ENCODE measurements around the gene SKI.

Gene SKI

DNA sequence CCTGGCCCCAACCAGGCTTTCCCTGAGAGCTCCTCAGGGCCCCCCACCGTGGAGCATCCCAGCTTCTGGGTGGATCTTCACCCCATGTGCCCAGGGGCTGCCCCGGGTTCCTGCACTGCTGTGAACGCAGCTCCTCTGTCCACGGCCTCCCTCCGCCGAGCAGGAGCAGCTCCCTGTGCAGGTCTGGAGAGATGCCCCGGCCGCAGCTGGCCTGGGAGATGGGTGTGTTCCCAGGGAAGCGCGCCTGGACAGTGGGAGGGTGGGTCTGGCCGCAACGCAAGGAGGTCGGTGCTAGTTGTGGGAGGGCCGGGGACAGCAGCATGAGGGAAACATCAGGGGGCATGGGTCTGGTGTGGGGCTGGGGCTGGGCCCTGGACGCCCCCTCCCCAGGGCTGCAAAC lies 91.9 kb downstream of the SKI start:
- H3K9ac ChIP-seq (ENCODE audit: low read depth, low read length), result no peak overlapping the region
- TF ChIP-seq, protein P1, sequence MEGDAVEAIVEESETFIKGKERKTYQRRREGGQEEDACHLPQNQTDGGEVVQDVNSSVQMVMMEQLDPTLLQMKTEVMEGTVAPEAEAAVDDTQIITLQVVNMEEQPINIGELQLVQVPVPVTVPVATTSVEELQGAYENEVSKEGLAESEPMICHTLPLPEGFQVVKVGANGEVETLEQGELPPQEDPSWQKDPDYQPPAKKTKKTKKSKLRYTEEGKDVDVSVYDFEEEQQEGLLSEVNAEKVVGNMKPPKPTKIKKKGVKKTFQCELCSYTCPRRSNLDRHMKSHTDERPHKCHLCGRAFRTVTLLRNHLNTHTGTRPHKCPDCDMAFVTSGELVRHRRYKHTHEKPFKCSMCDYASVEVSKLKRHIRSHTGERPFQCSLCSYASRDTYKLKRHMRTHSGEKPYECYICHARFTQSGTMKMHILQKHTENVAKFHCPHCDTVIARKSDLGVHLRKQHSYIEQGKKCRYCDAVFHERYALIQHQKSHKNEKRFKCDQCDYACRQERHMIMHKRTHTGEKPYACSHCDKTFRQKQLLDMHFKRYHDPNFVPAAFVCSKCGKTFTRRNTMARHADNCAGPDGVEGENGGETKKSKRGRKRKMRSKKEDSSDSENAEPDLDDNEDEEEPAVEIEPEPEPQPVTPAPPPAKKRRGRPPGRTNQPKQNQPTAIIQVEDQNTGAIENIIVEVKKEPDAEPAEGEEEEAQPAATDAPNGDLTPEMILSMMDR (IDR thresholded peaks at IDR 0.05; ENCODE audit: borderline replicate concordance, extremely low read depth, low read length, poor library complexity, severe bottlenecking), result no peak
- no peak for TF ChIP-seq EZH2 (IDR thresholded peaks at IDR 0.05; ENCODE audit: borderline replicate concordance, low read depth, low read length, severe bottlenecking)
- no peaks in the 10 kb centered on the region for H3K36me3 ChIP-seq (ENCODE audit: insufficient read depth, low read length)

DNA sequence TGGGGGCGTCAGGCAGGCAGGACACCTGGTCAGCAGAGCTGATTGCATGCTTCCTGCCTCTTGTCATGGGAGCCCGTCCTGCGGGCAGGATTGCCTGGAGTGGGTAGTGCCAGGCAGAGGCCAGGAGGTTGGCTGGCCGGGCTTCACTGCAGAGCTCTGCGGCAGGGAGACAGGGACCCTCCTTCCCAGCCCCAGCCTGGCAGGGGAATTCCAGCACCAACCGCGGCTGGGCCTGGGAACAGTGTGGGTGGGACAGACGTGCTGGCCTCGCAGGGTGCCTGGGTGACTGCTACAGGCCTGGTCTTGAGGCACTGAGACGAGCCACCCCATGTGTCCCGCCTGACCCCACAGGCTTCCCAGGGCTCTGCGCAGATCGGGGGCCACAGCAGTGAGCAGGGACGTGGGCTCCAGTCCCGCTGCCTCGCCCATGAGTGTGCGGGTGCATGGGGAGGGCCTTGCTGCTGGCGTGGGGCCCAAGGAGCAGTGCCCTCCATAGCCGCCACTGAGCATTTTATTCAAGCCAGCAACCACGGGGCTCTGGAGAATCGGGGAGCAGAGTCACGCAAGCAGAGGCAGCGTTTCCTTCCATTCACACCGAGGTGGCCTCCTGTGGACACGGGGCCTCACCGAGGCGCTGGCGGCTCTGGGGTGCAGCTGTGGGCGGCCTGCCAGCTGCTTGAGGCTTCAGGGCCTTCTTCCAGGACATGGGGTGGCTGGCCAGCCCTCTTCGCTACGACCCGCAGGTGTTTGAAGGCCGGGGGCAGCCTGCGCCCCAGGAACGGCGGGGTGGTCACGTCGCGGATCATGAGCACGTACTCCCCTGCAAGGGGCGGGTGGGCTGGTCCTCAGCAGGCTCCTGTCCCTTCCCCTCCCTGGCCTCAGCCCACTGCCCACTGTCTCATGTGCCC lies 92.9 kb downstream of the SKI start:
- Histone ChIP-seq H3K4me3 (ENCODE audit: low read depth in 1 of 2, low read length in 2 of 2) (no peak overlapping the region), H3K9me3 (ENCODE audit: insufficient read depth, low read length, severe bottlenecking) (no peaks in the 10 kb centered on the region), H3K36me3 (ENCODE audit: insufficient read depth, low read length) (no peaks in the 10 kb centered on the region), H3K4me2 (ENCODE audit: insufficient read depth, low read length) (no peak overlapping the region), H3K27me3 (ENCODE audit: insufficient read depth, low read length, poor library complexity) (no peaks in the 10 kb centered on the region), H2AFZ (ENCODE audit: low read depth, low read length) (no peak overlapping the region), H3K4me1 (ENCODE audit: insufficient read depth, low read length) (peaks cover 44% of the 10 kb centered on the region), H3K79me2 (ENCODE audit: insufficient read depth, low read length) (no peaks in the 10 kb centered on the region), H3K9ac (ENCODE audit: low read depth, low read length) (no peak overlapping the region), H4K20me1 (ENCODE audit: insufficient read depth, low read length) (peaks cover 8% of the 10 kb centered on the region), H3K27ac (ENCODE audit: low read length) (no peak overlapping the region)
- ATAC-seq (ENCODE audit: insufficient read depth, low read depth), result no peak
- TF ChIP-seq EZH2 (IDR thresholded peaks at IDR 0.05; ENCODE audit: borderline replicate concordance, low read depth, low read length, severe bottlenecking), result no peak
- TF ChIP-seq, protein P1 (IDR thresholded peaks at IDR 0.05; ENCODE audit: borderline replicate concordance, extremely low read depth, low read length, poor library complexity, severe bottlenecking), result no peak
- no peak for DNase-seq

More for the DNA sequence above, 91.9 kb downstream of the SKI start:
- no peaks in the 10 kb centered on the region for H3K27me3 ChIP-seq (ENCODE audit: insufficient read depth, low read length, poor library complexity)
- H4K20me1 ChIP-seq (ENCODE audit: insufficient read depth, low read length), result peaks cover 8% of the 10 kb centered on the region
- peaks cover 53% of the 10 kb centered on the region for H3K4me1 ChIP-seq (ENCODE audit: insufficient read depth, low read length)
- DNase-seq, result no peak
- no peak overlapping the region; the same call in 1 of the 2 replicates for H3K4me2 ChIP-seq (ENCODE audit: insufficient read depth, low read length)
- no peaks in the 10 kb centered on the region for H3K79me2 ChIP-seq (ENCODE audit: insufficient read depth, low read length)
- no peaks in the 10 kb centered on the region for H3K9me3 ChIP-seq (ENCODE audit: insufficient read depth, low read length, severe bottlenecking)
- H3K4me3 ChIP-seq (ENCODE audit: low read depth in 1 of 2, low read length in 2 of 2), result no peak overlapping the region
- no peak for ATAC-seq (ENCODE audit: insufficient read depth, low read depth)
- H2AFZ ChIP-seq (ENCODE audit: low read depth, low read length), result no peak overlapping the region
- H3K27ac ChIP-seq (ENCODE audit: low read length), result no peak overlapping the region

DNA sequence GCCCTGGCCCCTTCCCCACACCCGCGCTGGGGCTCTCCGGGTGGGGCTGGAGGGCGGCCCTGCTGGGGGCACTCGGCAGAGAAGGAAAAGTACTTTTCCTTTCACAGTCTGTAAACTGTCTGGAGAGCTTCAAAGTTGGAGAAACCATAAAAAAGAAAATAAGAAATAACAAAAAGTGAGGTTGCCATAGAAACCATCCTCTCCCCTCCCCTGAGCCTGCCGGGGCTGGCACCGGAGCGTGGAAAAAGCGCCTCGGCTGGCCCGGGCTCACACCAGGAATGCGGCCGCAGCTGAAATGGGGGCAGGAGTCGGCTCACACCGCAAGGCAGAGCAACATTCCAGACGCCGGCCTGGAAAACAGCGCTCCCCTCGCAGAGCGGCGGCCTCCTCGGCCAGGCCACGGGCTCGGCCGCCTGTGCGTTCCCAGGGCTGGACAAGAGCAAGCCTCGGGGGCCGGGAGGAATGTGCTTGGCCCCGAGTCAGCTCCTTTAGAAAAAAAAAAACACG lies 94.0 kb downstream of the SKI start:
- Histone ChIP-seq H3K9ac (ENCODE audit: low read depth, low read length) (no peak overlapping the region), H3K79me2 (ENCODE audit: insufficient read depth, low read length) (no peaks in the 10 kb centered on the region), H3K4me1 (ENCODE audit: insufficient read depth, low read length) (peaks cover 38% of the 10 kb centered on the region), H3K36me3 (ENCODE audit: insufficient read depth, low read length) (no peaks in the 10 kb centered on the region), H3K9me3 (ENCODE audit: insufficient read depth, low read length, severe bottlenecking) (no peaks in the 10 kb centered on the region), H3K4me3 (ENCODE audit: low read depth in 1 of 2, low read length in 2 of 2) (no peak overlapping the region), H2AFZ (ENCODE audit: low read depth, low read length) (no peak overlapping the region), H4K20me1 (ENCODE audit: insufficient read depth, low read length) (peaks cover 8% of the 10 kb centered on the region), H3K4me2 (ENCODE audit: insufficient read depth, low read length) (no peak overlapping the region), H3K27me3 (ENCODE audit: insufficient read depth, low read length, poor library complexity) (no peaks in the 10 kb centered on the region), H3K27ac (ENCODE audit: low read length) (no peak overlapping the region)
- TF ChIP-seq, protein P1 (IDR thresholded peaks at IDR 0.05; ENCODE audit: borderline replicate concordance, extremely low read depth, low read length, poor library complexity, severe bottlenecking), result no peak
- no peak for TF ChIP-seq EZH2 (IDR thresholded peaks at IDR 0.05; ENCODE audit: borderline replicate concordance, low read depth, low read length, severe bottlenecking)
- no peak for DNase-seq
- no peak for ATAC-seq (ENCODE audit: insufficient read depth, low read depth)
